GM19193 (cell line): ENCODE data around the gene PARVA.

Source experiments
- POLR2A ChIP-seq: IDR thresholded peaks from 4 replicates; pipeline ENCODE4 v1.6.1; 2011; ENCODE audit not compliant: insufficient read depth, insufficient read length; ENCODE audit errors: extremely low read depth

The PARVA gene

DNA sequence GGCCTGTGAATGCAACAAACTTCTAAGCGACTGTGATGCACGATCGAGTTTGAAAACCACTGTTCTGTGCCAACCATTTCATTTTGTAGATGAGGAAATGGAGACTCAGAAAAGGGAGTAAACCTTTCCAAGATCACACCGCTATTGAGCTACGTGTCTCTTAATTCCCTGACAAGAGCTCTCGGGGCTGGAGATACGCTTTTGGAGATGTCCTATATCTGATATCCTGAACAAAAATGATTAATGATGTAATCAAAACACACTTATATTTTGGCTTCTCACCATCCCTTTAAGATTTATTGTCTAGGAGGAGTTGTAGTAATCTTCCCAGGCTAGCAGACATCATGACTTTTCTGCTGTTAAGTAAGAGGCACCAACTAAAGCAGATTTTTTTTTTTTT, 1.7 kb upstream of the PARVA start:
- TF ChIP-seq POLR2A, result no peak

GRCh38 chr11:12376259-12377081, 901 bp upstream of the PARVA start:
- no peak for TF ChIP-seq POLR2A

DNA sequence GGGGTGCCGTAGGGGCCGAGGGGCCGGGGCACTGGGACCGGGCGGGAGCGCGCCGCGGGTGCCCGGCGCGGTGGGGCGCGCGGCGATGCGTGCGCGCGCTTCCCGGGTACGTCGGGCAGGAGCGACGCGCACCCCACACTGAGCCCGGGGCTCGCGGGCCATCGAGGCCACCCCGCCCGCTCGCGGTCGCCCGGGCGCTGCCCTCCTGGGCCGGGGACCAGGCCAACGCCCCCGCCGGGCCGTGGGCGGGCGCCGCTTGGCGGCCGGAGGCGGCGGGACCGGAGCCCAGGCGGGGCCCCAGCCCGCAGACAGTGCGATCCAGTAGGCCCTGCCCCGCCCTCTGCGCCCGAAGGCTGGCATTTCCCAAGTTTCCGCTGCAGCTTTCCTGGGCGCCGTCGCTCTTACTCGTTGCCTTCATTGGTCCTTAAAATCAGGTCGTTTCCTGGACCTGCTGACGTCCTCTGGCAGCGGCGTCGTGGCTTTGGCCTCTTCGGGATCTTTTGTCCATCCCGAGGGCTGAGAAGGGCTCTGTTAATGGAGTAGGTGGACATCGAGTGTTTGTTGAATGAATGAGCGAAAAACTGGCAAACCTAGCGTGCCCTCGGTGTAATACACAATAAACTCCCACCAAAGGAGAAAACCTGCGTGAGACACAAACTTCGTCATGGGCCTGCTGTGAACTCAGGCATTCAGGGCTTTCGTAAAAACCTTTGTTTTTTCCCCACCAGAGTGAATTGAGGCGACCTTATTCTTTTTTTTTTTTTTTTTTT, 638 bp downstream of the PARVA start:
- TF ChIP-seq POLR2A, result no peak

- TF ChIP-seq POLR2A, result no peak
These were observed 3.4 kb downstream of the PARVA start for GRCh38 chr11:12380565-12381325.

DNA sequence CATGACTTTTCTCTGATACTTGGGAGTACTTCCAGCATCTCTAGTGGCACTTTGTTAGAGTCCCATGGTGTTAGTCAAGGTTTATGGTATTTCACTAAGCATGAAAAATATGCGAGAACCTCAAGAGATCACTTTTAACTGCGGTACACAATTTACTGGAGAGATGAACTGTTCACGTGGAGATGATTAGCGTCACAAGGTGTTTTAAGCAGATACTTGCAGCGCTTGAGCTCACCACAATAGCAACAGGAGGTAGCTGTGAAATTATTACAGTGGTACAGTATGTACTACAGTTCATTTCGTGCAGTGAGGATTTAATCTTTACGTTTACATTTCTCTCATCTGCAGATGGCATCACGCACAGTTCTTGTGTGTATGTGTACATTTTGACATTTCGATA, 4.5 kb downstream of the PARVA start:
- no peak for TF ChIP-seq POLR2A

- TF ChIP-seq POLR2A, result no peak
These were observed 5.1 kb downstream of the PARVA start for GRCh38 chr11:12382451-12382850.

GRCh38 chr11:12386309-12386708, 8.9 kb downstream of the PARVA start:
- no peak for TF ChIP-seq POLR2A

- TF ChIP-seq POLR2A, result no peak
These were observed 9.4 kb downstream of the PARVA start for GRCh38 chr11:12386745-12387144.

- TF ChIP-seq POLR2A, result no peak
These were observed 10.8 kb downstream of the PARVA start for GRCh38 chr11:12388173-12388572.

DNA sequence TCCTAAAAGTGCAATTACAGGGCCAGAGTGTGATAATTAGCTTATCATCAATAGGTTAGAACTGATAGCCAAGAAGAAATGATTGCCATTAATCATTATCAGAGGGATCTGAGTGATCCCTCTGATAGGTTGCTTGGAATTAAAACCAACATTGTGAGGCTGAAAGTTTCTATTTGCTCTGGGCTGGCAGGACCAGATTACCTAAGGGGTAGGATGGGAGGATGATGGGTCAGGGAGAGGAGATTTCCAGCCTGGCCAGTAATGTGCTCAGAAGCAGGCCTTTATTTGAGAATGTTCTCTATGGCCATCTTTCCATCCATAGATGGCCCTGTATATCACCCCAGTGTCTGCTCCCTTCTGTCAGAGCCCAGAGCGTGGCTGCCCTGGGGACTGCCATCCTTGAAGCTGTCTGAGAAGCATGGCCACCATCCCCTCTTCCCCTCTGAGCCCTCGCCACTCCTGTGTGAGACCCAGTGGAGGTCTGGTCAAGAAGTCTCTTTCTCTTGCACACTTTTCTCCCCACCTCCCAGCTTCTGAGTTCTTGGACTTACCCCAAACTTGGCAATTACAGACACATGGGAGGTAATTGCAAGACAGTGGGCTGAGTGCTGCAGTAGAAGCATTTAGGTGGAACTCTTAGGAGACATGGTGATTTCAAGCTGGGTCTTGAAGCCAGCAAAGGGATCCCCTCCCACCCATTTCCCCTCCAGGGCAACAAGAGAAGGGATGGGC, 11.7 kb downstream of the PARVA start:
- TF ChIP-seq POLR2A, result no peak

GRCh38 chr11:12389676-12390657, 12.6 kb downstream of the PARVA start:
- TF ChIP-seq POLR2A, result no peak

GRCh38 chr11:12390687-12391110, 13.3 kb downstream of the PARVA start:
- TF ChIP-seq POLR2A, result no peak

DNA sequence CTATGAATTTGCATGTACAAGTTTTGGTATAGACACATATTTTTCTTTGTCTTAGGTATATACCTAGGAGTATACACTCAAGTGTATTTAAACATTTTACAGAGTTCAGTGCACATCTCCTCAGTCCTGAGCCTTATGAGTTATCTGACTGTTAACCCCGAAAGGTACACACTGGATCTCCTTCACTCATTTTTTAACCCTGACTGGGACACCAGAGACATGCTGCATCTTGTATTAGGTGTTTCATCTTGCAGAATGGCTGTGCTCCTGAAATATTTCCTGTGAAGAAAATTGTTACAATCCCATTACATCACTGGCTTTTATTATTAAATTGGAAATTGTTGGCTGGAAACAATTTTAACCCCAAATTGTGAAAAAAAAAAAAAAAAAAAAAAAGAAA, 15.3 kb downstream of the PARVA start:
- TF ChIP-seq POLR2A, result no peak
